Mesothelial cell of epicardium (in vitro differentiated cells): ENCODE data around the gene MLKL. TPM values are rescaled to one million over a fixed set of nuclear protein-coding genes. Genes with fewer than 3 reads are reported as not detected.

ENCODE experiments used
- DNase-seq, 2 experiments: peaks; one replicate each; pipeline ENCODE4 v3.0.0; 2021; ENCODE audit warnings: low spot score in 2 of 2; ENCODE audit not compliant: unreplicated experiment in 2 of 2
- H3K27ac Mint-ChIP-seq: 2 replicates; pipeline ENCODE4 v1.8.0; 2021; ENCODE audit warnings: mixed read lengths
- H3K27me3 Mint-ChIP-seq: 2 replicates; pipeline ENCODE4 v1.8.0; 2021; ENCODE audit warnings: low read depth, mixed read lengths
- H3K36me3 Mint-ChIP-seq: 2 replicates; pipeline ENCODE4 v1.8.0; 2021; ENCODE audit warnings: mixed read lengths
- H3K4me1 Mint-ChIP-seq: 2 replicates; pipeline ENCODE4 v1.8.0; 2021; ENCODE audit warnings: mixed read lengths
- H3K4me3 Mint-ChIP-seq: 2 replicates; pipeline ENCODE4 v1.8.0; 2021; ENCODE audit warnings: mild to moderate bottlenecking, moderate library complexity, mixed read lengths
- H3K9me3 Mint-ChIP-seq: 2 replicates; pipeline ENCODE4 v1.8.0; 2021; ENCODE audit warnings: mixed read lengths
- total RNA-seq: library from RNA; stranded (reverse); gene quantifications from 3 replicates; pipeline ENCODE4 v1.2.1, GENCODE V29; 2021
- TF ChIP-seq, protein P1 (sequence below): fragments of 200-600 bp; sonication (generic); IDR thresholded peaks from one replicate; pipeline ENCODE4 v1.5.0; 2021; ENCODE audit warnings: antibody characterized with exemption; ENCODE audit not compliant: unreplicated experiment

Gene MLKL
- total RNA-seq, 1 donor from 2014 or later: not detected

DNA sequence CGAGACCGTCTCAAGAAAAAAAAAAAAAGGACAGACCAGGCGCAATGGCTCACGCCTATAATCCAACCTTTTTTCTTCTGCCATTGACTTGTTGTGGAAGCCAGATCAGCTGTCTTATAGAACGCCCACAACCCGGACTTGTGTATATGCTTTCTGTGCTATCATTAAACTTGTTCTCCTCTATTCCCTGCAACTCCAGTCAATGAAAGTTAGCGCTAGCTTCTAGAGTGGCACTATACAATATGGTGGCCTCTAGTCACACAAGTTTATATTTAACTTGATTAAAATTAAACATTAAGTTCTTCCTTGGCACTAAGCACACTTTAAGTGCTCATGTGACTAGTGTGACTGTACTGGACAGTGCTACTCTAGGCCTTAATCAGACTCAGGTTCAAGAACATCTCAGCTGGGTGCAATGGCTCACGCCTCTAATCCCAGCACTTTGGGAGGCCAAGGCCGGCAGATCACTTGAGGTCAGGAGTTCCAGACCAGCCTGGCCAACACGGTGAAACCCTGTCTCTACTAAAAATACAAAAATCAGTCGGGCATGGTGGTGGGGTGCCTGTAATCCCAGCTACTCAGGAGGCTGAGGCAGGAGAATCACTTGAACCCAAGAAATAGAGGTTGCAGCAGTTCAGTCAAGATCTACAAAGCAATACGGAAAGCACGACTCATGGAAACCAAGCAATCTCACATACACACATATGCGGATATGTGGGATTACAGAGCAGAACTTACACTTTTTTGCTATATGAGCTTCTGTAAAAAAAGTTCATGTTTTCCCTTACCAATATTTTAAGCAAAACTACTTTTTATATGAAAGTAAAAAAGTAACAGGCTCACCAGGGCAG is 74.9 kb downstream of the MLKL start:
- Mint-ChIP-seq H3K27me3 (no peaks in the 10 kb centered on the region), H3K4me1 (no peaks in the 10 kb centered on the region), H3K36me3 (peaks cover 14% of the 10 kb centered on the region), H3K27ac (no peak overlapping the region), H3K9me3 (no peaks in the 10 kb centered on the region), H3K4me3 (no peak overlapping the region)
- DNase-seq: no peak
- TF ChIP-seq, protein P1, sequence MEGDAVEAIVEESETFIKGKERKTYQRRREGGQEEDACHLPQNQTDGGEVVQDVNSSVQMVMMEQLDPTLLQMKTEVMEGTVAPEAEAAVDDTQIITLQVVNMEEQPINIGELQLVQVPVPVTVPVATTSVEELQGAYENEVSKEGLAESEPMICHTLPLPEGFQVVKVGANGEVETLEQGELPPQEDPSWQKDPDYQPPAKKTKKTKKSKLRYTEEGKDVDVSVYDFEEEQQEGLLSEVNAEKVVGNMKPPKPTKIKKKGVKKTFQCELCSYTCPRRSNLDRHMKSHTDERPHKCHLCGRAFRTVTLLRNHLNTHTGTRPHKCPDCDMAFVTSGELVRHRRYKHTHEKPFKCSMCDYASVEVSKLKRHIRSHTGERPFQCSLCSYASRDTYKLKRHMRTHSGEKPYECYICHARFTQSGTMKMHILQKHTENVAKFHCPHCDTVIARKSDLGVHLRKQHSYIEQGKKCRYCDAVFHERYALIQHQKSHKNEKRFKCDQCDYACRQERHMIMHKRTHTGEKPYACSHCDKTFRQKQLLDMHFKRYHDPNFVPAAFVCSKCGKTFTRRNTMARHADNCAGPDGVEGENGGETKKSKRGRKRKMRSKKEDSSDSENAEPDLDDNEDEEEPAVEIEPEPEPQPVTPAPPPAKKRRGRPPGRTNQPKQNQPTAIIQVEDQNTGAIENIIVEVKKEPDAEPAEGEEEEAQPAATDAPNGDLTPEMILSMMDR: no peak

DNA sequence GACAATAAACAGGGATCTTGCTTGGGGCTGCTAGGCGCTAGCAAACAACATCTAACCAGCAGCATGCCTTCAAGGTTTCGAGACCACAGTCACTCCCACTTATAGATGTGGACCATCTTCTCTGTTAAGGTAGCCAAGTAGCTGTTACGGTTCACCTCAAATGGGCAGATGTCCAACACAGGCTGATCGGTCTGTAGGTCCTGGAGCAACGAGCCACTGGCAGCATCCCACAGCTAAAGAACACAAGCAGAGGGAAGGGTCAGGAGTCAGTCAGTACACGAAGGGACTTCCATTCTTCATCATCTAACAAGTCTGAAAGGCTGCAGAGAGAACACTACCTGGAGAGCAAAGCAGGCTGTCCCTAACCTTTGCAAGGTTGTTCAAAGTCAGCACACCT is 76.8 kb downstream of the MLKL start:
- TF ChIP-seq, protein P1: no peak
- H3K27ac Mint-ChIP-seq: no peak overlapping the region

DNA sequence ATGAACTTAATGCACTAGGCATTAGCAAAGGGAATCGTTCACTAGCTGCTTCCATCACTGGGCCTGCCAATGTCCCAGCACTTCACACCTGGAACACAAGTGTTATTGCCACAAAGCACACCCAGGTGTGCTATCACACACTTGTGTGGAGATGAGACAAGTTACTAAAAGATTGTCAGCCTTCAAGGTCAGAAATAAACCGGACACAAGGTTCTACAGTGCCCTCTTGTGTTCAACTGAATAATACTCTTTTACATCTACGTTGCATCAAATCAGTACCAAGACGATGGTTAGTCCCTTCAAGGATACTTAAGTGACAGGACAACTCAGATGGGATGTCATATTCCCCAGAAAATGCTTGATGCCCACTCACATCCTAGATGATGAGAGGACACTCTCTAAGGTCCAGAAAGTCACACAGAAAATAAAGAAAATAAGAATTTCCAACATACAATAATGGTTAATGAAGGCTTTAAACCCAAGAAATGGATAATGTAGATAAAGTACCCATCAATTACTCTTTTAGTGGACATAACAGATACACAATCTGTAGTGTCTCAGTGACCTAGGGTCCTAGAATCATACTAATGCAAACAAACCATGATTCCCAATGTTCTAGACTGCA is 77.3 kb downstream of the MLKL start:
- H3K9me3 Mint-ChIP-seq: no peaks in the 10 kb centered on the region
- H3K27ac Mint-ChIP-seq: no peak overlapping the region
- H3K4me1 Mint-ChIP-seq: no peaks in the 10 kb centered on the region
- no peak for DNase-seq
- H3K36me3 Mint-ChIP-seq: peaks cover 9% of the 10 kb centered on the region
- TF ChIP-seq, protein P1: peak; percentile 62
- no peak overlapping the region for H3K4me3 Mint-ChIP-seq
- H3K27me3 Mint-ChIP-seq: no peaks in the 10 kb centered on the region

More for the DNA sequence above, 76.8 kb downstream of the MLKL start:
- Mint-ChIP-seq H3K36me3 (peaks cover 9% of the 10 kb centered on the region), H3K4me1 (no peaks in the 10 kb centered on the region), H3K9me3 (no peaks in the 10 kb centered on the region), H3K4me3 (no peak overlapping the region), H3K27me3 (no peaks in the 10 kb centered on the region)
- no peak for DNase-seq

DNA sequence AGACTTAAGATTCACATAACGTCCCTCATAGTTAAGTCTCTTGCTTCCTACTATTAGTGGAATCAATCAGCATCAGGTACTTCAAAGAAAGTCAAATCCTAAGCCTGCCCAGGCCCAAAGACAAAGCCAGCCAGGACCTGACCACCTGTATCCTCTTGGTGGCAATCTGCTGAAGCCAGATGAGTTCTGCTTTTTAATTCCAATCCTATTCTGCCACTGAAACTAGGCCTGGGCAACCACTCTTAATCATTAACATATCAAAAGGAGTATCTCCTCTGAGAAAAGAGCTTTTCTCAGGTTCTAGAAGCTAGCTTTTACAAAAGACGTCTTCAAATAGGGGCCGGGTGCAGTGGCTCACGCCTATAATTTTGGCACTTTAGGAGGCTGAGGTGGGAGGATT is 78.7 kb downstream of the MLKL start:
- TF ChIP-seq, protein P1: no peak
- Mint-ChIP-seq H3K27ac (no peak overlapping the region), H3K27me3 (no peaks in the 10 kb centered on the region), H3K4me3 (no peak overlapping the region), H3K4me1 (no peaks in the 10 kb centered on the region), H3K36me3 (peaks cover 5% of the 10 kb centered on the region), H3K9me3 (no peaks in the 10 kb centered on the region)
- no peak for DNase-seq

Other genes with a start within 250 kb of the MLKL start
- 186 to 193 TPM (median 190 TPM) in 3 replicates for gene GLG1, start 93.7 kb downstream of the MLKL start, total RNA-seq
- gene RFWD3, start 34.0 kb downstream of the MLKL start, total RNA-seq: 32.7 to 36.8 TPM (median 35.3 TPM) in 3 replicates
- 0.18 TPM in 1 of 3 replicates, not detected in the others for gene FA2H, start 74.0 kb upstream of the MLKL start, total RNA-seq